Neural progenitor cell (in vitro differentiated cells): ENCODE measurements around the gene RARRES1. TPM values are rescaled to one million over a fixed set of nuclear protein-coding genes. Genes with fewer than 3 reads are reported as not detected.
"Not testable (repeated sequence)": the region's sequence is repeated elsewhere in the genome, so short reads cannot be mapped to it uniquely, and the experiment has no call there.

Experiments used
- DNase-seq: peaks from one replicate; pipeline ENCODE4 v3.0.0-alpha.2; 2016; ENCODE audit warnings: low spot score
- H2AFZ ChIP-seq: fragments of 200-600 bp; sonication (generic); replicated peaks from 2 replicates; pipeline ENCODE4 v1.6.1; 2016; ENCODE audit warnings: antibody characterized with exemption
- H3F3A ChIP-seq: fragments of 200-600 bp; sonication (generic); 2 replicates; pipeline ENCODE4 v1.6.1; 2016; ENCODE audit warnings: antibody characterized with exemption, low read depth
- H3K27ac ChIP-seq: fragments of 200-600 bp; sonication (generic); 2 replicates; pipeline ENCODE4 v1.5.1; 2016; ENCODE audit warnings: mild to moderate bottlenecking
- H3K27me3 ChIP-seq: fragments of 200-600 bp; sonication (generic); 2 replicates; pipeline ENCODE4 v1.6.1; 2016; ENCODE audit warnings: mild to moderate bottlenecking, moderate library complexity
- H3K36me3 ChIP-seq: fragments of 200-600 bp; sonication (generic); 2 replicates; pipeline ENCODE4 v1.5.1; 2016
- H3K4me1 ChIP-seq: fragments of 200-600 bp; sonication (generic); 2 replicates; pipeline ENCODE4 v1.6.1; 2016; ENCODE audit warnings: mixed run types
- H3K4me2 ChIP-seq: fragments of 200-600 bp; sonication (generic); 2 replicates; pipeline ENCODE4 v1.6.1; 2016
- H3K4me3 ChIP-seq: fragments of 200-600 bp; sonication (generic); 2 replicates; pipeline ENCODE4 v1.5.1; 2016
- H3K79me2 ChIP-seq: fragments of 200-600 bp; sonication (generic); 2 replicates; pipeline ENCODE4 v1.6.1; 2016; ENCODE audit warnings: low read depth
- H3K9ac ChIP-seq: fragments of 200-600 bp; sonication (generic); 2 replicates; pipeline ENCODE4 v1.6.1; 2016
- H3K9me3 ChIP-seq: fragments of 200-600 bp; sonication (generic); 2 replicates; pipeline ENCODE4 v1.5.1; 2016; ENCODE audit warnings: low read depth
- H4K20me1 ChIP-seq: fragments of 200-600 bp; sonication (generic); 2 replicates; pipeline ENCODE4 v1.6.1; 2016; ENCODE audit warnings: low read depth
- H3K27ac Mint-ChIP-seq: 3 replicates; pipeline ENCODE4 v1.8.0; 2021; ENCODE audit warnings: mixed read lengths
- H3K27me3 Mint-ChIP-seq: 2 replicates; pipeline ENCODE4 v1.8.0; 2022; ENCODE audit warnings: low read depth, mild to moderate bottlenecking, inconsistent platforms, moderate library complexity, mixed read lengths; ENCODE audit not compliant: insufficient read depth
- H3K36me3 Mint-ChIP-seq: 3 replicates; pipeline ENCODE4 v1.8.0; 2021; ENCODE audit warnings: mixed read lengths
- H3K4me1 Mint-ChIP-seq: 3 replicates; pipeline ENCODE4 v1.8.0; 2021; ENCODE audit warnings: mixed read lengths
- H3K4me3 Mint-ChIP-seq: 3 replicates; pipeline ENCODE4 v1.8.0; 2021; ENCODE audit warnings: mild to moderate bottlenecking, moderate library complexity, mixed read lengths
- H3K9me3 Mint-ChIP-seq: 3 replicates; pipeline ENCODE4 v1.8.0; 2020; ENCODE audit warnings: mixed read lengths
- CTCF ChIP-seq: fragments of 200-600 bp; sonication (generic); IDR thresholded peaks from 2 replicates; pipeline ENCODE4 v1.5.1; 2017; ENCODE audit warnings: antibody characterized with exemption, mild to moderate bottlenecking
- EZH2 ChIP-seq: fragments of 200-600 bp; sonication (generic); IDR thresholded peaks from 2 replicates; pipeline ENCODE4 v1.6.1; 2017; ENCODE audit warnings: antibody characterized with exemption, mild to moderate bottlenecking, moderate library complexity
- EZH2phosphoT487 ChIP-seq: fragments of 200-600 bp; sonication (generic); IDR thresholded peaks from 2 replicates; pipeline ENCODE4 v1.6.1; 2017; ENCODE audit warnings: antibody characterized with exemption
- total RNA-seq: library from RNA; depleted of rRNA; stranded (reverse); fragments of >200 nt; gene quantifications from 2 replicates; pipeline ENCODE4 v1.2.3, GENCODE V29; 2015; ENCODE audit warnings: low replicate concordance

RARRES1 gene
- total RNA-seq, 1 donor from 2014 or later, result 0.21 TPM

- no peaks in the 10 kb centered on the region for H4K20me1 ChIP-seq
Measured at GRCh38 chr3:158696618-158697017, 35.6 kb downstream of the RARRES1 start.

GRCh38 chr3:158693866-158694456 lies 38.3 kb downstream of the RARRES1 start:
- H3K79me2 ChIP-seq, H3K27me3 ChIP-seq, H3K27me3 Mint-ChIP-seq, H3K36me3 Mint-ChIP-seq, H3K4me3 Mint-ChIP-seq, H3K9ac ChIP-seq, H2AFZ ChIP-seq, H4K20me1 ChIP-seq, H3K27ac ChIP-seq, DNase-seq, H3K27ac Mint-ChIP-seq, H3K36me3 ChIP-seq, H3K4me3 ChIP-seq, H3K4me1 Mint-ChIP-seq, H3K4me2 ChIP-seq, H3K9me3 Mint-ChIP-seq, H3K9me3 ChIP-seq, H3F3A ChIP-seq, H3K4me1 ChIP-seq: not testable (repeated sequence)

More at GRCh38 chr3:158696618-158697017, 35.6 kb downstream of the RARRES1 start:
- no peaks in the 10 kb centered on the region for H3K27me3 Mint-ChIP-seq
- H3K4me1 ChIP-seq, result no peaks in the 10 kb centered on the region
- H3K4me1 Mint-ChIP-seq, result no peaks in the 10 kb centered on the region
- H2AFZ ChIP-seq, result no peak overlapping the region
- no peaks in the 10 kb centered on the region for H3K9me3 ChIP-seq
- no peak overlapping the region for H3K27ac Mint-ChIP-seq
- TF ChIP-seq EZH2 (no peak), EZH2phosphoT487 (no peak), CTCF (no peak)
- no peaks in the 10 kb centered on the region for H3K79me2 ChIP-seq
- no peaks in the 10 kb centered on the region for H3K27me3 ChIP-seq
- no peak overlapping the region for H3K4me2 ChIP-seq
- no peaks in the 10 kb centered on the region for H3K9me3 Mint-ChIP-seq
- no peaks in the 10 kb centered on the region for H3F3A ChIP-seq
- H3K27ac ChIP-seq, result no peak overlapping the region
- H3K36me3 Mint-ChIP-seq, result peaks cover 8% of the 10 kb centered on the region
- no peak for DNase-seq
- no peak overlapping the region for H3K4me3 Mint-ChIP-seq
- H3K4me3 ChIP-seq, result no peak overlapping the region
- H3K36me3 ChIP-seq, result no peaks in the 10 kb centered on the region
- no peak overlapping the region for H3K9ac ChIP-seq

GRCh38 chr3:158685159-158685558 lies 47.1 kb downstream of the RARRES1 start:
- no peaks in the 10 kb centered on the region for H3K79me2 ChIP-seq
- no peak overlapping the region for H3K9ac ChIP-seq
- H3K27ac ChIP-seq, result no peak overlapping the region
- H3K36me3 ChIP-seq, result no peaks in the 10 kb centered on the region
- H3K4me1 ChIP-seq, result no peaks in the 10 kb centered on the region
- Mint-ChIP-seq H3K27me3 (no peaks in the 10 kb centered on the region), H3K4me3 (no peak overlapping the region), H3K36me3 (no peaks in the 10 kb centered on the region), H3K27ac (no peak overlapping the region), H3K4me1 (no peaks in the 10 kb centered on the region), H3K9me3 (no peaks in the 10 kb centered on the region)
- no peak overlapping the region for H3K4me2 ChIP-seq
- H2AFZ ChIP-seq, result no peak overlapping the region
- no peaks in the 10 kb centered on the region for H3F3A ChIP-seq
- no peak for DNase-seq
- no peak overlapping the region for H3K4me3 ChIP-seq
- H4K20me1 ChIP-seq, result no peaks in the 10 kb centered on the region
- H3K9me3 ChIP-seq, result no peaks in the 10 kb centered on the region
- TF ChIP-seq EZH2phosphoT487 (no peak), EZH2 (no peak), CTCF (no peak)
- no peaks in the 10 kb centered on the region for H3K27me3 ChIP-seq

- Mint-ChIP-seq H3K27ac (no peak overlapping the region), H3K36me3 (no peaks in the 10 kb centered on the region), H3K4me1 (no peaks in the 10 kb centered on the region), H3K27me3 (no peaks in the 10 kb centered on the region), H3K4me3 (no peak overlapping the region), H3K9me3 (no peaks in the 10 kb centered on the region)
- Histone ChIP-seq H2AFZ (no peak overlapping the region), H3F3A (no peaks in the 10 kb centered on the region), H3K4me3 (no peak overlapping the region), H3K9ac (no peak overlapping the region), H4K20me1 (no peaks in the 10 kb centered on the region), H3K79me2 (no peaks in the 10 kb centered on the region), H3K4me1 (no peaks in the 10 kb centered on the region), H3K27me3 (no peaks in the 10 kb centered on the region), H3K27ac (no peak overlapping the region), H3K9me3 (no peaks in the 10 kb centered on the region), H3K4me2 (no peak overlapping the region), H3K36me3 (no peaks in the 10 kb centered on the region)
- DNase-seq, result no peak
- TF ChIP-seq EZH2, result no peak
- no peak for TF ChIP-seq CTCF
- TF ChIP-seq EZH2phosphoT487, result no peak
Measured at GRCh38 chr3:158683230-158683962, 48.9 kb downstream of the RARRES1 start.
